Esophagus muscularis mucosa (tissue), 4 donors: ENCODE data around the gene WDFY2. TPM values are rescaled to one million over a fixed set of nuclear protein-coding genes. Genes with fewer than 3 reads are reported as not detected.

ENCODE experiments used
- DNase-seq: peaks from one replicate; pipeline ENCODE4 v3.0.0-alpha.2; 2017; ENCODE audit errors: extremely low spot score
- H3K27ac ChIP-seq, 4 donors: fragments of 200-600 bp; sonication (generic); replicated peaks in 1 of 4; 1 replicate in 3 of 4; 2 replicates in 1 of 4; pipeline ENCODE4 v1.5.1; 2016 to 2019; ENCODE audit warnings: mild to moderate bottlenecking in 1 of 4
- H3K27me3 ChIP-seq, 4 donors: fragments of 200-600 bp; sonication (generic); one replicate each; pipeline versions ENCODE4 v1.5.1 to v1.6.0; 2016 to 2019
- H3K36me3 ChIP-seq, 4 donors: fragments of 200-600 bp; sonication (generic); one replicate each; pipeline ENCODE4 v1.5.1; 2016 to 2019
- H3K4me1 ChIP-seq, 4 donors: fragments of 200-600 bp; sonication (generic); one replicate each; pipeline ENCODE4 v1.5.1; 2016 to 2019
- H3K4me3 ChIP-seq, 4 donors: fragments of 200-600 bp; sonication (generic); 1 replicate in 2 of 4; 2 replicates in 2 of 4; pipeline ENCODE4 v1.5.1; 2016 to 2019; ENCODE audit warnings: mild to moderate bottlenecking in 4 of 4, moderate library complexity in 1 of 4
- H3K9me3 ChIP-seq, 4 donors: fragments of 200-600 bp; sonication (generic); 1 replicate in 3 of 4; 2 replicates in 1 of 4; pipeline ENCODE4 v1.5.1; 2016 to 2019
- CTCF ChIP-seq, 3 experiments: fragments of 200-600 bp in 2 of 3; fragments of 450-650 bp in 1 of 3; sonication (generic) in 2 of 3; IDR thresholded peaks; one replicate each; pipeline ENCODE4 v1.5.1; 2017 to 2019; ENCODE audit warnings: antibody characterized with exemption in 3 of 3, mild to moderate bottlenecking in 2 of 3, moderate library complexity in 1 of 3
- EP300 ChIP-seq: sonication (generic); formaldehyde crosslinking; IDR thresholded peaks from one replicate; pipeline ENCODE4 v1.6.1; 2017; ENCODE audit warnings: antibody characterized with exemption
- POLR2A ChIP-seq: fragments of 450-650 bp; IDR thresholded peaks from one replicate; pipeline ENCODE4 v1.6.1; 2017; ENCODE audit warnings: antibody characterized with exemption, moderate library complexity, mild to moderate bottlenecking, low read depth
- POLR2AphosphoS5 ChIP-seq, 2 donors: sonication (generic); formaldehyde crosslinking; IDR thresholded peaks; one replicate each; pipeline ENCODE4 v1.6.1; 2017; ENCODE audit warnings: antibody characterized with exemption in 2 of 2
- WGBS: methylation state at CpG from one replicate; pipeline ENCODE4 v1.1.5; 2018; 5-methylcytosine and 5-hydroxymethylcytosine counted together
- intact Hi-C: fragments of 100-400 bp; cut with DNase I; formaldehyde crosslinking; loops from one replicate; pipeline ENCODE4 v1.15.1; 2023
- total RNA-seq, 4 donors: library from RNA; depleted of rRNA; stranded (reverse); fragments of >200 nt; gene quantifications; one replicate each; pipeline versions ENCODE4 v1.1.0 to v1.2.1, GENCODE V29; 2016

The WDFY2 gene
- total RNA-seq, 4 donors from 2014 or later: 4.7 to 8.7 (median 5.7) TPM

GRCh38 chr13:51728972-51729371 is 144.7 kb downstream of the WDFY2 start:
- intact Hi-C loops: loop anchor here (10.0 kb wide), 1 partner anchor 144 kb away; the partner anchor contains the start of gene WDFY2
- H3K4me3 ChIP-seq: no peak overlapping the region

GRCh38 chr13:51729866-51730553 is 145.7 kb downstream of the WDFY2 start:
- no peaks in the 10 kb centered on the region for H3K9me3 ChIP-seq
- H3K27me3 ChIP-seq: no peaks in the 10 kb centered on the region
- 40% methylated on average over 11 of the region's 11 CpGs for WGBS
- TF ChIP-seq POLR2AphosphoS5 (IDR thresholded peaks at IDR 0.05) (peak in 1 of 2 donors; percentile 38), POLR2A (no peak), CTCF (IDR thresholded peaks at IDR 0.05) (no peak), EP300 (no peak)
- intact Hi-C loops: loop anchor here (10.0 kb wide), 1 partner anchor 145 kb away; the partner anchor contains the start of gene WDFY2
- H3K36me3 ChIP-seq: peaks cover 0 to 11% (median 0%) of the 10 kb centered on the region in 4 donors
- H3K4me3 ChIP-seq: peak overlapping the region in 3 of 4 donors; percentile 0 to 20 (median 15)
- no peak for DNase-seq
- H3K4me1 ChIP-seq: peaks cover 20 to 34% (median 31%) of the 10 kb centered on the region in 4 donors
- H3K27ac ChIP-seq: peak overlapping the region; percentile 60 to 78 (median 65)

More at GRCh38 chr13:51728972-51729371, 144.7 kb downstream of the WDFY2 start:
- no peak for DNase-seq
- Histone ChIP-seq H3K4me1 (peaks cover 20 to 34% (median 31%) of the 10 kb centered on the region in 4 donors), H3K27ac (peak overlapping the region in 1 of 4 donors; percentile 60), H3K9me3 (no peaks in the 10 kb centered on the region), H3K36me3 (peaks cover 0 to 7% (median 0%) of the 10 kb centered on the region in 4 donors), H3K27me3 (no peaks in the 10 kb centered on the region)
- 94% methylated on average over 10 of the region's 10 CpGs for WGBS
- TF ChIP-seq CTCF (IDR thresholded peaks at IDR 0.05) (no peak), POLR2A (no peak)

- Histone ChIP-seq H3K27me3 (no peaks in the 10 kb centered on the region), H3K27ac (peak overlapping the region; percentile 60 to 78 (median 65)), H3K36me3 (peaks cover 0 to 15% (median 0%) of the 10 kb centered on the region in 4 donors), H3K4me3 (no peak overlapping the region), H3K4me1 (peaks cover 20 to 34% (median 31%) of the 10 kb centered on the region in 4 donors), H3K9me3 (no peaks in the 10 kb centered on the region)
- 100% methylated on average over 1 of the region's 1 CpG for WGBS
- TF ChIP-seq CTCF (IDR thresholded peaks at IDR 0.05): no peak
- no peak for TF ChIP-seq POLR2AphosphoS5 (IDR thresholded peaks at IDR 0.05)
- no peak for TF ChIP-seq POLR2A
- TF ChIP-seq EP300: no peak
- no peak for DNase-seq
- intact Hi-C loops: no loop called here
These were observed 146.7 kb downstream of the WDFY2 start for GRCh38 chr13:51730927-51731326.

- WGBS: 63% methylated on average over 4 of the region's 4 CpGs
- H3K27ac ChIP-seq: peak overlapping the region in 2 of 4 donors; percentile 68 to 78
These were observed 147.5 kb downstream of the WDFY2 start for GRCh38 chr13:51731759-51732158.

More at GRCh38 chr13:51731759-51732158, 147.5 kb downstream of the WDFY2 start:
- peaks cover 0 to 15% (median 0%) of the 10 kb centered on the region in 4 donors for H3K36me3 ChIP-seq
- H3K9me3 ChIP-seq: no peaks in the 10 kb centered on the region
- no peaks in the 10 kb centered on the region for H3K27me3 ChIP-seq
- intact Hi-C loops: no loop called here
- DNase-seq: no peak
- no peak overlapping the region for H3K4me3 ChIP-seq
- TF ChIP-seq POLR2A (no peak), CTCF (IDR thresholded peaks at IDR 0.05) (peak; percentile 14 to 40 (median 23)), POLR2AphosphoS5 (IDR thresholded peaks at IDR 0.05) (peak in 1 of 2 donors; percentile 23)
- H3K4me1 ChIP-seq: peaks cover 15 to 34% (median 31%) of the 10 kb centered on the region in 4 donors
